ENCODE results near the gene PARP3. TPM values are rescaled to one million over a fixed set of nuclear protein-coding genes. Genes with fewer than 3 reads are reported as not detected.
A peak's percentile ranks its signal among the peaks of the same experiment; 100 is the strongest.

Gene PARP3
- total and polyA plus RNA-seq, 2 of the 8 experiments (the other 6 are each of a cell fraction or from before 2014, with no cell fraction given), result 1.3 to 1.6 TPM

DNA sequence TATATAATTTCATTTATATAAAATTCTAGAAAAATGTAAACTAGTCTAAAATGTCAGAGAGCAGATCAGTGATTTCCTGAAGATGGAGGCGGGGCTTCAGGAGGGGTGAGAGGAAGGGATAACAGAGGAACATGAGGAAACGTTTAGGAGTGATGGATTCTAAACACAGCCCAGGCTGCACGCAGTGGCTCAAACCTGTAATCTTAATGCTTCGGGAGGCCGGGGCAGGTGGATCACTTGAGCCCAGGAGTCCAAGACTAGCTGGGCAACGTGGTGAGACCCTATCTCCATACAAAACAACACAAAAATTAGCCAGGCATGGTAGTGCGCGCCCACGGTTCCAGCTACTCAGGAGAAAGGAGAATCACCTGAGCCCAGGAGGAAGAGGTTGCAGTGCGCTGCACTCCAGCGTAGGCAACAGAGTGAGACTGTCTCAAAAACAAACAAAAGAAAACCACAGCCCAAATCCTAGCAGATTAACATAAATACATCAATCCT is 21.0 kb upstream of the PARP3 start:
- H4K91ac ChIP-seq (replicated peaks; ENCODE audit: insufficient read length, low read length), result no peak overlapping the region
- H2BK12ac ChIP-seq (ENCODE audit: low read depth, low read length), result no peak overlapping the region
- H3K9ac ChIP-seq (replicated peaks in 1 of 4; ENCODE audit: extremely low read depth in 1 of 4, low read depth in 3 of 4, low read length in 3 of 4), result no peak overlapping the region
- ChIA-PET POLR2A (ENCODE audit: partially characterized antibody) (interaction anchor here (0.6 kb wide), 1 partner anchor 108 kb away, joined by 3 read pairs; no protein-coding TSS in a partner anchor), CTCF (ENCODE audit: partially characterized antibody) (interaction anchor here (0.6 to 1.9 kb wide), 6 partner anchors 14 to 412 kb away, joined by 3 to 7 read pairs (median 4); no protein-coding TSS in a partner anchor)
- peak in 1 of 2 experiments; percentile 28 for DNase-seq (ENCODE audit: low read depth in 1 of 2, low spot score in 2 of 2)
- no peak overlapping the region for H2BK120ac ChIP-seq (replicated peaks; ENCODE audit: low read depth, low read length)
- 91% methylated on average over 11 of the region's 11 CpGs; no CpG with 5 or more reads in 1 of the 2 experiments for WGBS, 2 experiments (ENCODE audit: extremely low coverage in 1 of 2, insufficient coverage in 1 of 2, insufficient read length in 1 of 2, insufficient replicate concordance in 2 of 2, low coverage in 1 of 2, low lambda C conversion rate in 2 of 2, missing lambda C conversion rate in 1 of 2)
- no peak overlapping the region for H3K4me2 ChIP-seq (ENCODE audit: insufficient read depth in 1 of 2, low read depth in 2 of 2, low read length in 2 of 2)
- no peaks in the 10 kb centered on the region for H3K27me3 ChIP-seq (replicated peaks in 1 of 4; ENCODE audit: control insufficient read depth in 3 of 4, extremely low read depth in 1 of 4, insufficient read depth in 3 of 4, low read length in 3 of 4)
- H2AK5ac ChIP-seq (ENCODE audit: low read depth, low read length), result no peak overlapping the region
- H2BK20ac ChIP-seq (ENCODE audit: low read length), result no peak overlapping the region
- no peak overlapping the region for H3K18ac ChIP-seq (ENCODE audit: extremely low read depth, low read length)
- H3K36me3 ChIP-seq (ENCODE audit: control insufficient read depth in 2 of 4, insufficient read depth in 4 of 4, low read length in 3 of 4), result no peaks in the 10 kb centered on the region
- no peak for FAIRE-seq
- H3K56ac ChIP-seq (replicated peaks; ENCODE audit: insufficient read length, low read depth, low read length), result no peak overlapping the region
- no peak overlapping the region for H4K5ac ChIP-seq (ENCODE audit: insufficient read length, low read depth, low read length)
- H4K8ac ChIP-seq (ENCODE audit: extremely low read depth, insufficient read depth, low read length), result no peak overlapping the region
- peaks cover 0 to under 1% (median 0%) of the 10 kb centered on the region in 4 experiments; a peak in 1 of 7 replicates for H3K4me1 ChIP-seq (replicated peaks in 1 of 4; ENCODE audit: control insufficient read depth in 3 of 4, insufficient read depth in 4 of 4, low read length in 3 of 4)
- H3K27ac ChIP-seq (ENCODE audit: low read depth, low read length), result no peak overlapping the region
- no peaks in the 10 kb centered on the region for H3K79me1 ChIP-seq (ENCODE audit: low read depth, low read length)
- H2AFZ ChIP-seq (ENCODE audit: low read length), result no peak overlapping the region
- H3K4me3 ChIP-seq (ENCODE audit: extremely low read depth in 1 of 4, insufficient read depth in 2 of 4, low read depth in 3 of 4, low read length in 4 of 4), result no peak overlapping the region
- H4K20me1 ChIP-seq (replicated peaks in 1 of 2; ENCODE audit: control insufficient read depth in 1 of 2, insufficient read depth in 2 of 2, low read length in 2 of 2), result no peaks in the 10 kb centered on the region
- TF ChIP-seq POLR2AphosphoS5 (IDR thresholded peaks at IDR 0.05; ENCODE audit: low read depth, low read length), result no peak
- TF ChIP-seq HDAC2 (IDR thresholded peaks at IDR 0.05; ENCODE audit: borderline replicate concordance in 1 of 2, low read depth in 2 of 2, low read length in 2 of 2), result no peak
- TF ChIP-seq TEAD4 (IDR thresholded peaks at IDR 0.05; ENCODE audit: low read depth, low read length), result no peak
- TF ChIP-seq KDM5A (IDR thresholded peaks at IDR 0.05; ENCODE audit: low read length), result no peak
- no peak for TF ChIP-seq SRF (IDR thresholded peaks at IDR 0.05; ENCODE audit: low read depth, low read length)
- TF ChIP-seq SUZ12 (IDR thresholded peaks at IDR 0.05; ENCODE audit: low read length), result no peak
- no peak for TF ChIP-seq CTCF (IDR thresholded peaks at IDR 0.05; ENCODE audit: control extremely low read depth in 1 of 3, insufficient read depth in 1 of 3, low read depth in 1 of 3, low read length in 3 of 3)
- TF ChIP-seq BRCA1 (IDR thresholded peaks at IDR 0.05; ENCODE audit: low read depth, low read length), result no peak
- no peak for TF ChIP-seq RNF2 (IDR thresholded peaks at IDR 0.05; ENCODE audit: borderline replicate concordance, low read depth, low read length, missing control alignments, poor library complexity, severe bottlenecking)
- TF ChIP-seq KDM1A (IDR thresholded peaks at IDR 0.05; ENCODE audit: borderline replicate concordance, low read length), result no peak
- no peak overlapping the region for H3K14ac ChIP-seq (ENCODE audit: insufficient read length)
- no peaks in the 10 kb centered on the region for H3K79me2 ChIP-seq (ENCODE audit: control insufficient read depth in 1 of 2, insufficient read depth in 2 of 2, low read length in 2 of 2)
- H2BK5ac ChIP-seq (ENCODE audit: low read depth, low read length), result no peak overlapping the region
- H3K4ac ChIP-seq (replicated peaks; ENCODE audit: insufficient read length, low read depth, low read length), result no peak overlapping the region
- no peak overlapping the region for H3K23ac ChIP-seq (ENCODE audit: insufficient read length)
- H3K9me3 ChIP-seq (ENCODE audit: insufficient read depth in 2 of 2, low read depth in 1 of 2, low read length in 1 of 2), result no peaks in the 10 kb centered on the region
- H2BK15ac ChIP-seq (ENCODE audit: low read length), result no peak overlapping the region
- no peaks in the 10 kb centered on the region for H3K23me2 ChIP-seq (ENCODE audit: low read depth, low read length)
